ENCODE measurements around the gene SEMA7A. TPM values are rescaled to one million over a fixed set of nuclear protein-coding genes. Genes with fewer than 3 reads are reported as not detected.

SEMA7A gene
- total RNA-seq, 6 experiments from 2014 or later = 115 to 196 (median 129) TPM

DNA sequence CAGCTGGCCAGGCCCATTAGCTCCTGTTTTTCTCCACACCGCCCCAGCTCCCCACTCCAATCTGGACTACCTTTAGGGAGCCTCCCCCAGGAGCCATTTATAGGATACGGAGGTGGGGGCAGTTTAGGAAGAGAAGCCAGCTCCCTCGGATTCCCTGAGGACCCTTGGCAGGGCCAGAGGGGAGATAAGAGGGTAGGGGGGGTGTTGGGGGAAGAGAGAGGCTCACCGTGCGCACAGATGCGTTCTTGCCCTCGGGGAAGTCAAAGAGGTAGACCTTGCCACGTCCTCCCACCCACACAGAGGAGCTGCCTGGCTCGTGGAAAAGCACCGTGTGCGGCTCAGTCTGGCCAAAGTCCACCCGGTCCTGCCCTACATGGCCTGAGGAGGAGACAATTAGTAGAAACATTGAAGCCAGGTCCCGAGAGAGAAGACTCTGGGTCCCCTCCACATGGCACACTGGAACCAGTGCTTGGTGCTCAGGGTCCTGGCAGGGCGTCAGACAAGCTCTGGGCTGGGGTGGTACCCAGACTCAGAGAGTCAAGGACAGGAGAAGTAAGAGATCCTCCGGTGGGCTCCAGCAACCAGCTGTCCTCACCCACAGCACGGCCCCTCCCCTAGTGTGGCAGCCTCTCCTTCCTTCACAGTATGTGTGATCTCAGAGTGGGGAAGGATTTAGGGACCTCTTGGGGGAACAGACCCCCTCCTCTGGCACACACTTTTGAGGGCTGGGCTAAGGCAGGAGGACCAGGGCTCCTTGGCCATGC is 15.0 kb downstream of the SEMA7A start:
- Mint-ChIP-seq H3K4me1 (ENCODE audit: low read depth) (peaks cover 99% of the 10 kb centered on the region), H3K27ac (peak overlapping the region; percentile 80), H3K36me3 (ENCODE audit: low read depth) (peaks cover 23% of the 10 kb centered on the region), H3K27me3 (ENCODE audit: insufficient read depth) (peaks cover 2% of the 10 kb centered on the region), H3K4me3 (no peak overlapping the region; the same call in 1 of the 2 replicates), H3K9me3 (no peaks in the 10 kb centered on the region)
- DNase-seq = no peak
- TF ChIP-seq, protein P1, sequence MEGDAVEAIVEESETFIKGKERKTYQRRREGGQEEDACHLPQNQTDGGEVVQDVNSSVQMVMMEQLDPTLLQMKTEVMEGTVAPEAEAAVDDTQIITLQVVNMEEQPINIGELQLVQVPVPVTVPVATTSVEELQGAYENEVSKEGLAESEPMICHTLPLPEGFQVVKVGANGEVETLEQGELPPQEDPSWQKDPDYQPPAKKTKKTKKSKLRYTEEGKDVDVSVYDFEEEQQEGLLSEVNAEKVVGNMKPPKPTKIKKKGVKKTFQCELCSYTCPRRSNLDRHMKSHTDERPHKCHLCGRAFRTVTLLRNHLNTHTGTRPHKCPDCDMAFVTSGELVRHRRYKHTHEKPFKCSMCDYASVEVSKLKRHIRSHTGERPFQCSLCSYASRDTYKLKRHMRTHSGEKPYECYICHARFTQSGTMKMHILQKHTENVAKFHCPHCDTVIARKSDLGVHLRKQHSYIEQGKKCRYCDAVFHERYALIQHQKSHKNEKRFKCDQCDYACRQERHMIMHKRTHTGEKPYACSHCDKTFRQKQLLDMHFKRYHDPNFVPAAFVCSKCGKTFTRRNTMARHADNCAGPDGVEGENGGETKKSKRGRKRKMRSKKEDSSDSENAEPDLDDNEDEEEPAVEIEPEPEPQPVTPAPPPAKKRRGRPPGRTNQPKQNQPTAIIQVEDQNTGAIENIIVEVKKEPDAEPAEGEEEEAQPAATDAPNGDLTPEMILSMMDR (IDR thresholded peaks at IDR 0.05) = no peak

DNA sequence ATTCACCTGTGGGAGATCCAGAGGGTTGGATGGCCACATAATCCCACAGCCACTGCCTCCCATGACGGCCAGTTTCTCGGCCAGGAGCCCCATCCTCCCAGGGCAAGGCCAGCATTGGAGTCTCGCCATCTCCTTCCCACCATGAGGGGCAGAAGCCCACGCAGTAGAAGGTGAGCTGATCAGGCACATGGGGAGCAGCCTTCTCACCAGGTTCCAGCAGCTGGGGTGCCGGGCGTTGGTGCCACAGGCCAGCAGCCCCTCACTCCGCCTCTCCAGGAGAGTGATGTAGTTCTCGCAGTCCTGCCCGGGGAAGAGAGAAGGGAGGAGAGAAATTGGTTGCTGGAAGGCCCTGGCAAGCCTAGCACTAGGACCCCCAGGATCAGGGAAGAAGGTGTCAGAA is 16.1 kb downstream of the SEMA7A start:
- peaks cover 5% of the 10 kb centered on the region for H3K27me3 Mint-ChIP-seq (ENCODE audit: insufficient read depth)
- DNase-seq = no peak
- peak overlapping the region; percentile 80 for H3K27ac Mint-ChIP-seq
- no peaks in the 10 kb centered on the region for H3K9me3 Mint-ChIP-seq
- H3K36me3 Mint-ChIP-seq (ENCODE audit: low read depth) = peaks cover 31% of the 10 kb centered on the region
- H3K4me3 Mint-ChIP-seq = peak overlapping the region; percentile 75
- peaks cover 97% of the 10 kb centered on the region for H3K4me1 Mint-ChIP-seq (ENCODE audit: low read depth)
- TF ChIP-seq, protein P1 (IDR thresholded peaks at IDR 0.05) = no peak

DNA sequence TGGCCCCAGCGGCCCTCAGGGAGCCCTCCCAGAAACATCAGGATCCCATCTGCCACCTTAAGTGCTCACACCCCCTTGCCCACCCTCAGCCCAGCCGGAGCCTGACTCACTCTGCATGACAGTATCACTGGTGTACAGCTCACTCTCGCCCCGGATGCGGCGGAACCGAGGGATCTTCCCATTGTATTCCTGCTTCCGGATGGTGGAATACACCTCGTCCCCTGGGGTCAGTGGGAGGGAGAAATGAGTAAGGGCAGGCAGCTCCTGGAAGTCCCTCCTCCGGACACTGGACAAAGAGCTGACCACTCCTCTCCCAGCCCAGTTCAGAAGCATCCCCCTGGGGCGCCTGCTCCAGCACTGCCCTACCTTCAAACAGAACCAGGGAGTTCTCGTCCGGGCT is 16.5 kb downstream of the SEMA7A start:
- TF ChIP-seq, protein P1 (IDR thresholded peaks at IDR 0.05) = no peak
- Mint-ChIP-seq H3K27me3 (ENCODE audit: insufficient read depth) (peaks cover 5% of the 10 kb centered on the region), H3K27ac (peak overlapping the region; percentile 80), H3K36me3 (ENCODE audit: low read depth) (peaks cover 33% of the 10 kb centered on the region), H3K4me3 (peak overlapping the region; percentile 75), H3K9me3 (no peaks in the 10 kb centered on the region), H3K4me1 (ENCODE audit: low read depth) (peaks cover 95% of the 10 kb centered on the region)
- peak; percentile 82 for DNase-seq

DNA sequence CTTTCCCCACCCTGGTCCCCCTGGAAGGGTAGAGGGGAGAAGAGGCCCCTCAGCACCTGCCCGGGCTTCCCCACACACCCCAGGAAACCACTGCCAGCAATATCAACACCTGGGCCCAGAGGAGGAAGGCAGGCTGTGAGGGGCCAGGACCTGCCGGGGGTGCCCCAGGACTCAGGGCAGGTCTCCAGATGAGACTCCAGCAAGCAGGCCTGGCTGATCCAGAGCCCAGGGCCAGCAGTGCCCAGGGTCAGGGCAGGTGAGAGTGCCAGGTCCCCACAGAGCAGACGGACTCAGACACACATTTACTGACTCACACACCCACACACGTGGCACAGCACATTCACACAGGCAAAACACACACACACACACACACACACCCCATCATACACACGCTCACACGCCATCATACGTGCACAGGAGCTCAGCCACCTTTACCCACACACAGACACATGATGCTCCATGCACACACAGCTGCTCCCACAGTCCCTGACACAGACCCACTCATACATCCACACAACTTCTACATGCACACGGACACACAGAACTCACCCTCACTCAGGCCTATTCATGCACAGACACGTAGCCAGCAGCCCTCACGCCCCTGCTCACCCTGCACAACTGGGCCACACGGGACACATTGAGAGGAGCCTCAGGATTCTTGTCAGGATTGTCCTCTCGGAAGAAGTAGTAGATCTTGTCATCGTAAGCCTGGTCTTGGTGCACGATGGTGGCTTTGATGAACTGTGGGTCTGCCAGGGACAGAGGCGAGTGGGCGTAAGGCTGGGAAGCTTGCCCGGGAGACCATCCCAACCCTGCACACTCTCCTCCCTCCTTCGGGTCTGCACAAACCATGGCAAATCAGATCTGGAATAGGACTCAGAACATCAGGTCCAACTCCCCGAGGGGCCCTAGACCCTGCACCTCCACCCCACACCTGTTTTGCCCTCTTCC is 17.5 kb downstream of the SEMA7A start:
- Mint-ChIP-seq H3K4me1 (ENCODE audit: low read depth) (peaks cover 90% of the 10 kb centered on the region), H3K9me3 (no peaks in the 10 kb centered on the region), H3K27me3 (ENCODE audit: insufficient read depth) (peaks cover 5% of the 10 kb centered on the region), H3K4me3 (peak overlapping the region; percentile 12; the same call in 1 of the 2 replicates), H3K27ac (peak overlapping the region; percentile 80), H3K36me3 (ENCODE audit: low read depth) (peaks cover 38% of the 10 kb centered on the region)
- no peak for DNase-seq
- TF ChIP-seq, protein P1 (IDR thresholded peaks at IDR 0.05) = no peak

DNA sequence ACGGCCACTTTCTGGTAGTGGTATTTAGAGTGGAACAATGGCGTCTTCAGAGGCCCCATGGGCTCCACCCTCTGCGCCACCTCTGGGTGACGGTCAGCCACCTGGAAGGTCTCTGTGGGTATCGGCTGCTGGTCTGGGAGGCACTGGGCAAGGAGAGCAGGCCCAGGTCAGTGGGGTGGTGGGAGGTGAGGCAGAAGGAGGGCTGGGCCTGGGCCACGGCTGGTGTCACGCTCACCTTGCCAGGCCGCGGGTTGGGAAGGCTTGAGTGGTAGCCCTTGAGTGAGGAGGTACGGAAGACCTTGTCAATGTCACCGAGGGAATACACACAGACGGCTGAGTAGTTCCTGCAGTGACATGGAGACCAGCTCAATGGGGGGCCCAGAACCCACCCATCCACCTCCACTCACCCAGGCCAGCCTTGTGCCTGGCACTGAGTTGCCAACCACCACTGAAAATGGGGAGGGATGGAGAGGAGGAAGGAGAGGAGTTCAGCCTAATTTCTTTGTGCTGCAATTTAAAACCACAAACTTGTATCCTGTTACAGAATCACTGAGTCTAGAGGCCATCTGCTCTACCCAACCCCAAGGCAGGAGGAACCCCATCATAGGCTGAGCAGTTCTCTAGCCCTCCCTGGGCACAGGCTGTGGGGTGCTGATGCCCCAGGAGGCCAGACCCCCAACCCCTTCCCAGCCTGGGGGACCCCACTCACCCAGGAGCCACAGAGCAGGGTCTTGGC is 19.0 kb downstream of the SEMA7A start:
- peak overlapping the region; percentile 80 for H3K27ac Mint-ChIP-seq
- TF ChIP-seq, protein P1 (IDR thresholded peaks at IDR 0.05) = no peak
- DNase-seq = no peak

More for the DNA sequence above, 19.0 kb downstream of the SEMA7A start:
- Mint-ChIP-seq H3K4me3 (no peak overlapping the region; the same call in 1 of the 2 replicates), H3K36me3 (ENCODE audit: low read depth) (peaks cover 38% of the 10 kb centered on the region), H3K27me3 (ENCODE audit: insufficient read depth) (peaks cover 5% of the 10 kb centered on the region), H3K4me1 (ENCODE audit: low read depth) (peaks cover 76% of the 10 kb centered on the region), H3K9me3 (no peaks in the 10 kb centered on the region)

Measured in HFFc6 (cell line).